ENCODE data around the gene HMGCS2.

DNA sequence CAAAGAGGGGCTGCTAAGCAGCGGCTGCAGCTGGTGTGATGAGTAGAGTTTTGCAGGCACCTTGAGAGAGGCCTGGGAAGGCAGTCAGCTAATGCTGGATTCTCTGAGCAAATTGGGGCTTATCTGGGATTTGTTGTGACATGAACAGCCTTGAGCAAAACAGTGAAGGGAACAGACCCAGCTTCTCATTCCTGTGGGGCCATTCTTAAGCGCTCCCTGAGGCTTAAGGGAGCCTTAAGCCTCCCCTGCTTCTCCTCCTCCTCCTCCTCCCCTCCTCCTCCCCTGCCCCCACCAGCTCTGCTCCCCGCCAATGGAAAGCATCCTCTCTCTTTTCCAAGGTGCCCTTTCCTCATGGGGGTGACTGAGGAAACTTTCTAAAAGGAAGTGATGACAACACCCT is 21.3 kb downstream of the HMGCS2 start:
- TF ChIP-seq, protein P1, sequence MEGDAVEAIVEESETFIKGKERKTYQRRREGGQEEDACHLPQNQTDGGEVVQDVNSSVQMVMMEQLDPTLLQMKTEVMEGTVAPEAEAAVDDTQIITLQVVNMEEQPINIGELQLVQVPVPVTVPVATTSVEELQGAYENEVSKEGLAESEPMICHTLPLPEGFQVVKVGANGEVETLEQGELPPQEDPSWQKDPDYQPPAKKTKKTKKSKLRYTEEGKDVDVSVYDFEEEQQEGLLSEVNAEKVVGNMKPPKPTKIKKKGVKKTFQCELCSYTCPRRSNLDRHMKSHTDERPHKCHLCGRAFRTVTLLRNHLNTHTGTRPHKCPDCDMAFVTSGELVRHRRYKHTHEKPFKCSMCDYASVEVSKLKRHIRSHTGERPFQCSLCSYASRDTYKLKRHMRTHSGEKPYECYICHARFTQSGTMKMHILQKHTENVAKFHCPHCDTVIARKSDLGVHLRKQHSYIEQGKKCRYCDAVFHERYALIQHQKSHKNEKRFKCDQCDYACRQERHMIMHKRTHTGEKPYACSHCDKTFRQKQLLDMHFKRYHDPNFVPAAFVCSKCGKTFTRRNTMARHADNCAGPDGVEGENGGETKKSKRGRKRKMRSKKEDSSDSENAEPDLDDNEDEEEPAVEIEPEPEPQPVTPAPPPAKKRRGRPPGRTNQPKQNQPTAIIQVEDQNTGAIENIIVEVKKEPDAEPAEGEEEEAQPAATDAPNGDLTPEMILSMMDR (IDR thresholded peaks at IDR 0.05; ENCODE audit: low read depth, low read length), result no peak
- no peak for TF ChIP-seq EZH2phosphoT487 (IDR thresholded peaks at IDR 0.05; ENCODE audit: low read depth)

Data from OCI-LY3 (cell line).